Effector CD8-positive, alpha-beta T cell (primary cell): Measurements from ENCODE around the gene ERGIC3.

Source experiments
- DNase-seq: peaks from one replicate; lab custom pipeline; 2025; lab: John Stamatoyannopoulos, UW

The ERGIC3 gene

DNA sequence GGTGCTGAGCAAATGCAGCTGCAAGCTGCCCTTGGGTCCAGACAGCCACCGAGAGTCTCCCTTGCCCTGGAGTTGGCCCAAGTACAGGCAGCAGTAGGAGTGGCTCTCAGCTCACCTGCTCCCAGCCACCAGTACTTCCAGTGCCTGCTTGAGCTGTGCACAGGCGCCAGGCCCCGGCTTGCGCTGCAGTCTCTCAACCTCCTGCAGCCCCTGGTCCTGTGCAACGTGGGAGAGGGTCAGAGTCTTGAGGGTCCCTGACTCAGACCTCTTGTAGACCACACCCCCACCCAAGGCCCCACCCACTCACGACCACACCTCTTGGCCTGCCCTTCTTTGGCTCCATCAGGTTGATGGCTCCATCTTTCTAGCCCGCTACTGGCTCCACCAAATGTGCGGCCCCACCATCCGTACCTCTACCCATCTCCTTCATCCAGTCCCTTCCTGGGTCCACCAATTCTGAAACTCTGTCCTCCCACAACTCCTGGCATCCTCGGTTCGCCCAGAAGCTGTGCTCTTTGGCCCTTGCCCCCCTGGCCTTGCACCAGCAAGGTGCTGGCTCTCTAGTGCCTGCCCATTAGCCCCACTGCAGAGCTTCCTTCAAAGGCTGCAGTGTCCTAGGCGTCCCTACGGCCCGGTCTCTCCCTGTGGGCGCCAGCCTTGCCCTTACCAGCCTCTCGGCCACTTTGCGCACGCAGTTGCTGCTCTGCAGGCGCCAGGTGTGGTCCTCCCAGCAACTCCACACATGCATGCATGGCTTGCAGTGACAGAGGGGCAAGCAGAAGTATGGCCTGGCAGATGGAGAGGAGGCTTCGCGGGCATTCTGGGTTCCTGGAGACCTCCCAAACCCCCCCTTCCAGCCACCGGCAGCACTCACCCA is 57.3 kb downstream of the ERGIC3 start:
- no peak for DNase-seq

GRCh38 chr20:35599776-35600120 is 57.9 kb downstream of the ERGIC3 start:
- no peak for DNase-seq

- DNase-seq, result no peak
Observed at GRCh38 chr20:35600176-35600992, 58.5 kb downstream of the ERGIC3 start.

GRCh38 chr20:35600993-35601973 is 59.4 kb downstream of the ERGIC3 start:
- peak; percentile 63 for DNase-seq

DNA sequence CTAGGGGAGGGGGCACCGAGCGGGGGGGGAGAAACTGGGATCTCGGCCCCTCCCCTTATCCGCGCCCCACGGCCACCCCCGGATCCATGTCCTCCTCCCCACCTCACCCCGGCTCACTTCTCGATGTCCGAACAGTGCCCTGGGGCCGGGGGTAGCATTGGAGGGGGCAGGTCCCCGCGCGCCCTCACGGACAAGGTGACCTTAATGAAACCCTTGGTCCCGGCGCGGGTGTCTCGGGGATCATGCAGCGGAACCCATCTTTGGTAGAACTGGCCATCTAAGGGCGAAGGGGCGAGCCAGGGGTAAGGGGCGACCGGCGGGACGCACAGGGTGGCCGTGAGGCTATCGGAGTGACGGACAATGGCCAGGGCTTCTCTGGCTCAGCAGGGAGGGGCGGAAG is 60.1 kb downstream of the ERGIC3 start:
- no peak for DNase-seq

GRCh38 chr20:35602851-35603495 is 61.1 kb downstream of the ERGIC3 start:
- DNase-seq, result no peak

- no peak for DNase-seq
Observed at GRCh38 chr20:35603695-35604448, 62.0 kb downstream of the ERGIC3 start.

- no peak for DNase-seq
Observed at GRCh38 chr20:35604449-35604747, 62.5 kb downstream of the ERGIC3 start.

DNA sequence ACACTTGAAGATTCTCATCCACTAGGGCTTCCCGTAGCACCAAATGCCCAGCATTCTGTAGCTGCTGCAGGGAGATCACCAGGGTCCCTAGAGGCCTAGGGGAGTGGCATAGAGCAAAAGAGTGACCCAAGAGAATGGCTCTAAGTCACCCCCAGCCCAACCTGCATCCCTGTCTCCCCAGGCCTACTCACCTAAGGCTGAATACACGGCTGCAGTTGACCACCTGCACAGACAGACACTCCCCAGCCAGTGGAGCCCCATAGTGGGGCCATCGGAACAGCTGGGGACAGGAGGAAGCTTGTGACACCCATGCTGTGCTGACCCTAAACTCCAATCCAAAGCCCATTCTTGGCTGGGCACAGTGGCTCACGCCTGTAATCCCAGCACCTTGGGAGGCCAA is 64.2 kb downstream of the ERGIC3 start:
- DNase-seq, result no peak
